ENCODE data around the gene FBXO10. TPM values are rescaled to one million over a fixed set of nuclear protein-coding genes. Genes with fewer than 3 reads are reported as not detected.
"Not testable (repeated sequence)": the region's sequence is repeated elsewhere in the genome, so short reads cannot be mapped to it uniquely, and the experiment has no call there.

Gene FBXO10
- total RNA-seq, 4 donors from 2014 or later: 6.6 to 17.5 (median 12.2) TPM

GRCh38 chr9:37517923-37518322 lies 58.3 kb downstream of the FBXO10 start:
- Histone ChIP-seq H3K27me3 (no peaks in the 10 kb centered on the region), H3K4me3 (replicated peaks in 1 of 3) (no peak overlapping the region), H3K9me3 (no peaks in the 10 kb centered on the region), H3K27ac (no peak overlapping the region), H3K36me3 (peaks cover 12 to 18% of the 10 kb centered on the region in 2 donors), H3K4me1 (no peaks in the 10 kb centered on the region)
- intact Hi-C loops (cut with DNase I): no loop called here
- no peak for TF ChIP-seq CTCF (IDR thresholded peaks at IDR 0.05)
- no peak for TF ChIP-seq POLR2A (IDR thresholded peaks at IDR 0.05)
- WGBS, 2 donors: 94 to 97% methylated on average over 9 to 13 of the region's 13 CpGs
- no peak for DNase-seq

GRCh38 chr9:37515620-37516258 lies 60.4 kb downstream of the FBXO10 start:
- Histone ChIP-seq H3K4me1 (no peaks in the 10 kb centered on the region), H3K27me3 (no peaks in the 10 kb centered on the region), H3K27ac (no peak overlapping the region), H3K36me3 (peaks cover 4 to 12% of the 10 kb centered on the region in 2 donors), H3K9me3 (no peaks in the 10 kb centered on the region), H3K4me3 (replicated peaks in 1 of 3) (no peak overlapping the region)
- intact Hi-C loops (cut with DNase I): no loop called here
- no peak for DNase-seq
- no peak for TF ChIP-seq CTCF (IDR thresholded peaks at IDR 0.05)
- no peak for TF ChIP-seq POLR2A (IDR thresholded peaks at IDR 0.05)
- 94 to 96% methylated on average over 13 to 14 of the region's 14 CpGs for WGBS, 2 donors

GRCh38 chr9:37514999-37515398 lies 61.2 kb downstream of the FBXO10 start:
- WGBS, 2 donors: 92 to 95% methylated on average over 7 of the region's 7 CpGs
- intact Hi-C loops (cut with DNase I): no loop called here

GRCh38 chr9:37514415-37514814 lies 61.8 kb downstream of the FBXO10 start:
- H3K4me1 ChIP-seq: not testable (repeated sequence)
- H3K36me3 ChIP-seq: peaks cover 4 to 12% of the 10 kb centered on the region in 2 donors
- WGBS, 2 donors: 96 to 97% methylated on average over 10 of the region's 10 CpGs

More at GRCh38 chr9:37514999-37515398, 61.2 kb downstream of the FBXO10 start:
- no peaks in the 10 kb centered on the region for H3K27me3 ChIP-seq
- no peaks in the 10 kb centered on the region for H3K9me3 ChIP-seq
- peaks cover 4 to 12% of the 10 kb centered on the region in 2 donors for H3K36me3 ChIP-seq
- H3K4me1 ChIP-seq: no peaks in the 10 kb centered on the region
- no peak for DNase-seq
- H3K27ac ChIP-seq: no peak overlapping the region
- TF ChIP-seq CTCF (IDR thresholded peaks at IDR 0.05): no peak
- no peak for TF ChIP-seq POLR2A (IDR thresholded peaks at IDR 0.05)
- no peak overlapping the region for H3K4me3 ChIP-seq (replicated peaks in 1 of 3)

GRCh38 chr9:37512437-37512836 lies 63.7 kb downstream of the FBXO10 start:
- TF ChIP-seq CTCF (IDR thresholded peaks at IDR 0.05) (no peak), POLR2A (IDR thresholded peaks at IDR 0.05) (no peak)
- Histone ChIP-seq H3K27ac (no peak overlapping the region), H3K4me1 (no peaks in the 10 kb centered on the region), H3K36me3 (peaks cover 4 to 12% of the 10 kb centered on the region in 2 donors), H3K27me3 (no peaks in the 10 kb centered on the region), H3K9me3 (no peaks in the 10 kb centered on the region), H3K4me3 (replicated peaks in 1 of 3) (no peak overlapping the region)
- WGBS, 2 donors: 80 to 84% methylated on average over 12 of the region's 12 CpGs
- no peak for DNase-seq
- intact Hi-C loops (cut with DNase I): no loop called here

More at GRCh38 chr9:37514415-37514814, 61.8 kb downstream of the FBXO10 start:
- H3K4me3 ChIP-seq (replicated peaks in 1 of 3); H3K27me3 ChIP-seq; H3K27ac ChIP-seq; H3K9me3 ChIP-seq; DNase-seq; intact Hi-C loops (cut with DNase I): not testable (repeated sequence)

All from thyroid gland (tissue), 4 donors.